Measurements from ENCODE around the gene IL17RC.

Gene IL17RC

DNA sequence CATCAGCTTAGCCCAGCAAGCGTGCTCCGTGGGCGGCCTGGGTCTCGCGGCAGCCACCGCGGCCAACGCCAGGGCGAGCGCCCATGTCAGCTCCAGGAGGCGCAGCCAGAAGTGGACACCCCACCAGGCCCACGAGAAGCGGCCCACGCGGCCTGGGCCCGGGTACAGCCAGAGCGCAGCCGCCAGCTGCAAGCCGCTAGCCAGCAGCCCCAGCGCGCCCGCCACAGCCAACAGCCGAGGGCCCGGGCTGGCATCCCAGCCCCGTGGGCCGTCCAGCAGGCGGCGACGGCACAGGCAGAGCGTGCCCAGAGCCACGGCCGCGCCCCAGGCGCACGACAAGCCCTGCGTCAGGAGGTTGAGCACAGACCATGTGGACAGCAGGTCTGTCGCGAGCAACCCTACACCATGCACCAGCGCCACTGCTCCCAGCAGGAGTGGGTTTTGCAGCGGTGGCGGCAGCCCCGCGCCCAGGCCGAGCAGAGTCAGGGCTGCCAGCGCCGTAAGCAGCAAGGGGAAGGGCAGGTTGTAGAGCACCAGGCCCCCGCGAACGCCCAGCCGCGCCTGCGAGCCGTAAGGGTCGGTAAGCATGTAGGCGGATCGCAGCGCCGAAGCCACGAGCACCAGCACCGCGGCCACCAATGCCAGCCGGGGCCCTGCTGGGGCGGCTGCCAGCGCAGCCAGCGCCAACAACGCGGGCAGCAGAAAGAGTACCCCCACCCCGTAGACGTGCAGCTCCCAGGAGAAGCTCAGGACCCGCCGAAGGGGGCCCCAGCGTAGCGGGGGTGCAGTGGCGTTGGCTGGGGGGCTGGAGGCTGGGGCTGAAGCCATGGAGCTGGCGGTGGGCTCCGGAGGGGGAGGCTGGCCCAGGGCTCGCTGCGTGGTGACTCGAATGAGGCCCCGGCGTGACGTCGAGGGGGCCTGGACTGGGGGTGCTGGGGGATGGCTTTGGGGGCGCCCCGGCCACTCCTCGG is 30.4 kb downstream of the IL17RC start:
- no peak for DNase-seq

DNA sequence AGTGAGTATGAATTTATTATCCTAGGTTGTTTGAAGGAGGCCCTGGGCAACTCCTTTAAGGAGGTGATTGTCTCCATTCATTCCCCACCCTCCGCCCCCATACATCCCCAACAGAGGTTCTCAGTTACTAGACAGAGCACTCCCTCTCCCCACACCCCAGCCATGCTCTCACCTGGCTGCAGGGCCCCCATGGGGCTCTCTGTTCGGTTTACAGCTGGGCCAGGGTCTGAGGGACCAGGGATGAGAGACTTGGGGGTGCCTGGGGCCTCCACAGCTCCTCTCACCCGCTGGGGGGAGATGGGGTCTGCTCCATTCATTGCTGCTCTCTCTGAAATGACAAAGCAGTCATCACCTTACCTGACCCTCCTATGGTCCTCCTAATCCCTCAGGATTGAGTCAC is 31.7 kb downstream of the IL17RC start:
- no peak for DNase-seq

DNA sequence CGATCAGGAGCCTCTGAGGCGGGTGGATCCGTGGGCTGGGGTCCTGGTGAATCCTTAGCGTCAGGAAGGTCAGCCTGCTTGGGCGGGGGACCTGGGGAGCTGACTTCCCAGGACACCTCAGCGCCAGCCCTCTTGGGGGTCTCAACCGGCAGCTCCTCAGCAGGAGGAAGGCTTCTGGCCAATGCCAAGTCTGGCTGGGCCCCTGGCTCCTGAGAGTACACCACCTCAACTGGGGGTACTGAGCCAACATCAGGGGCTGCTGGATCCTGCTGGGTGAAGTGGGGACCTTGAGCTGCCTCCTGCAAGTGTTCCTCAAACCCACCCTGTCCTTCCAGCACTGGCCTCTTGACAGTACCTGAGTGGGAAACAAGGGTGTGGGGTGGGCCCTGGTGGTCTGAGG is 32.2 kb downstream of the IL17RC start:
- no peak for DNase-seq

DNA sequence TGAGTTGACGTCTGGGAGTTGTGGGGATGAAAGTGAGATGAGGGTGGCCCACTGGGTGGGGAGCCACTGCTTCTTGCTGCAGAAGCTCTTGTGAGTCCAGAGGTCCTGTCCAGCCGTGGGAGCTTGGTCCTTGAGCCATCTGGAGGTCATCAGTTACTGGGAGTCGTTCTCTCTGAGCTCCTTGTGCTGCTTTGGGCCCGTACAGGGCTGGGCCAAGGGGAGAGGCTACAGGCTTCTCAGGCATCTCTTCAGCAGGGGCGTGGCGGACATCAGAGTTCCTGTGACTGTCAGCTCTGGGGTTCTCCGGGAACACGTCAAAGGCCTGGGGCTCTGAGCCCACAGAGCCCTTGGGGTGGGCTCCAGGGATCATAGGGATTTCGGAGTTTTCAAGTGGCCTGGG is 32.7 kb downstream of the IL17RC start:
- DNase-seq = no peak

DNA sequence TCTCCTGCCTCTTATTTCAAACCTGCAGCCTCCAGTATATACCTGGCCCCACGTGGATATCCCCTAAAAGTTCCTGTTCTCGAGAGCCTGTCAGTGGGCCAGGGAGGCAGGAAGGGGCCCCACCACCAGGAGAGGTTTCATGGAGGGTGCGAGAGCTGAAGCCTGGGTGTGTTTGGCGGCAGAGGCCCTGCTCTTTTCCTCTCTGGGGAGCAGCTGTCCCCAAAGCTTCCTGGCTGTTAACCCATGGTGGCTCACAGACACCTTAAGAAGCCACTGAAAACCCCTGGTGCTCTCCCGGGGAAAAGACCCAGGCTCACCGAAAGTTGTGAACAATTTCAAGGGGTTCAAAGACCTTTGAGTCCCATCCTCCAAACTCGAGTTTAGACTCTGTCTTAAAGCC is 34.2 kb downstream of the IL17RC start:
- no peak for DNase-seq

DNA sequence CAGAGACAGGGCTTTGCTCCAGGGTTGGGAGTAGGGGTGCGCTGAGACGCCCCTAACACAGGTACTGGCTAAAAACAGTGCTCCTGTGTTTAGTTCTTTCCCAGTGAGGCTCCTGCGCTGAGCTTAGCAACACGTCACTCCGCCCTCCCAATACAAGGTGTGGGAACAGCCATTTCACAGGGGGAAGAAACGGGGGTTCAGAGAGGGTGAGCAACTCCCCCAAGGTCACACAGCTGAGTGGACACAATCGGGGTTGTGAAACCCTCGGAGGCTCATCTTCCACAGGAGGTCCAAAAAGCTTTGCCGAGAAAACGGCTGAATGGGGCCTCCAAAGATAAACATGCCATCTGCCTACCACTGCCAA is 34.7 kb downstream of the IL17RC start:
- no peak for DNase-seq

DNA sequence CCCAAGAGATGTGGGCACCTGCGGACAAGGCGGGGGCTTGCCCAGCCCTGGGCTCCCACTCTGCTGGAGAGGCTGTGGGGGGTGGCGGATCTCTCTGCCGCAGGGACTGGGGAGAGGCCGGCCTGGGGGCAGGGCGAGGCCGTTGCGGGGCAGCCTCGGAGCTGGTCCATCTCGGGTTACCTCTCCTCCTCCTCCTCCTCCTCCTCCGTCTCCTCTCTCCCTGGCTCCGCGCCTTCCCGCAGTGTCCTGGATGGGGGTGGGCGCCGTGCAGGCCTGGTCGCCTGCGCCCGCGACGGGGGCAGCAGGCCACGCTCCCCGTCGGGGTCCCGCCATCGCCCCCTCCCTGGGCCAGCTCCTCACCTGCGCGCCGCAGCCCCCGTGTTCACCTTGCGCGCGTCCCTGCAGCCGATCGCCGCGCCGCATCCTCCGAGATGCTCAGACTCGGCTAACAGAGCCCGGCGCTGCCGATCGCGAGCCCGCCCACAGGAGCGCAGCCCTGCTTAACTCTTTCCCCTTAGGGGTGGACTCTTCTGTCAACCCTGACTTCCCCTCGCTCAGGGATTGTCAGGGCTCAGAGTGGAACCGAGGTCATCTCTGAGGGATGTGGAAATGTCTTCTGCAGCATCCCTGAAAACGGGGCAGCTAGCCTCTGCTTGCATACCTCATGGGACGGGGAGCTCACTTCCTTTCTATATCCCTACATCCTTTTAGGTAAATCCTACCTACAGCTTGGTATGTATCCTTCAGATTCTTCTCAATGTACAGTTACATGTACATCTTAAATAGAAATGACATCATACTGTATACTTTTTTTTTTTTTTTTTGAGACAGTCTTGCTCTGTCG is 35.3 kb downstream of the IL17RC start, which contains the start of gene PRRT3:
Gene PRRT3 (minus strand): TSS at position 447 of the 844 bp plus-strand sequence. CDS start 2,293 bp downstream, outside the sequence.
- peak; percentile 55 for DNase-seq

DNA sequence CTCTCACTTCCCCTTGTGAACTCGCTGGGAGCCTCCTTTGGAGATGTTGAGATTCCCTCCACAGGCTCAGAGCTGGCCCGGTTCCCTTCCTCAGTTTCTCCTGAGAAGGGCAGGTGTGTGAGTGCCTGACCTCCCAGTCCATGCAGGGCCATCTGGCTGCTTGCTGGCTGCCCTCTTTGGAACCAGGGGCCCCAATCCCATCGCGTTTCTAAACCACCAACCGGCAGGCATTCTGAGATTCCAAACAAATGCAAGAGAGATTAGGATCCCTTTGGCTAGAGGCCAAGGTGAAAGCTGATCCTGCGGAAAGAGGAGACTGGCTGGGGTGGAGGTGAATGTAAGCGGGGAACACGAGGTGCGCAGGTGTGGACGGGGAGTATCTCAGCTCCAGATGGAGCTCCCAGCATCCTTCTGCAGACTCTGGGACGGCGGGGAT is 38.2 kb downstream of the IL17RC start:
- DNase-seq = no peak

DNA sequence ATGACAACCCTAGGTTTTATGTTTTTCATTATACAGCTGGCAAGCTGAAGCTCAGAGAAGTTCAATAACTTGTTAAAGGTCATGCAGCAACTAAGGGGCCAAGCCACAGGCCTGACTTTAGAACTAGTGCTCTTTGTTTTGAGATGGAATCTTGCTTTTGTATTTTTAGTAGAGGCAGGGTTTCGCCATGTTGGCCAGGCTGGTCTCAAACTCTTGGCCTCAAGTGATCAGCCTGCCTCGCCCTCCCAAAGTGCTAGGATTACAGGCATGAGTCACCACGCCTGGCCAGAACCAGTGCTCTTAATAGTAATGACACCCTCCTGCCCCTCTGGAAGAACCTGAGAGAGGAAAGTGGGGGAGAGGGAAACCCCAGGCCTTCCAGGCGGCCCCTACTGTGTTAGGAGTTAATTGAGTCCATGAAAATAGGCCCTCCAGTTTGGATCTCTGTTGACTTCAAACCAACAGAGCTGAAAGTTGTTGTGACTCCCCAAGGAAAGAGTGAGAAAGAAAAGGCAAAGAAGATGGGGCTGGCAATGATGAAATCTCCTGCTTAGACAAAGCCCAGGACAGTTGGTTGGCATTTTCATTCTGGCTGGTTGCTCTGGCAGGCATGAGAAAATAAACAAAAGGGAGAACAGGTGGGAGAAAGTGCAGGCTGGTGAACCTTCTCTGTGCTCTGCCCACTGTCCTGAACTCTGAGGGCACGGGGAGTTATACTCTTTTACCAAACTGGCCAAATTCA is 38.9 kb downstream of the IL17RC start:
- DNase-seq = no peak

DNA sequence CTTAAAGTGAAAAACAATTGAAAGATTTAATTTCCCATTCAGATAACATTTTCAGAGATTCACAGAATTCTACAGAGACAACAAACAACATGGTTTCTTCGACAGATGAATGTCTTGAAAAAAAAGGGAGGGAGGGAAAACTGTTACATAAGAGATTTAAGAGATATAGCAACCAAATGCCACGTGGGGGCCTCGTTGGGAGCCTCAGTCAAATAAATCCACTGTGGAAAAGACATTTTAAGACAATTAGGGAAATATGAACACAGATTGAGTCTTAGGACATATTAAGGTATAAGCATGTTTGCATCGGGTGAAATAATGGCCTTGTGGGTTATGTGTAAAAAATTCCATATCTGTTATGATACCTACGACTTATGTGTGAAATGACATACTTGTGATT is 40.3 kb downstream of the IL17RC start:
- no peak for DNase-seq

DNA sequence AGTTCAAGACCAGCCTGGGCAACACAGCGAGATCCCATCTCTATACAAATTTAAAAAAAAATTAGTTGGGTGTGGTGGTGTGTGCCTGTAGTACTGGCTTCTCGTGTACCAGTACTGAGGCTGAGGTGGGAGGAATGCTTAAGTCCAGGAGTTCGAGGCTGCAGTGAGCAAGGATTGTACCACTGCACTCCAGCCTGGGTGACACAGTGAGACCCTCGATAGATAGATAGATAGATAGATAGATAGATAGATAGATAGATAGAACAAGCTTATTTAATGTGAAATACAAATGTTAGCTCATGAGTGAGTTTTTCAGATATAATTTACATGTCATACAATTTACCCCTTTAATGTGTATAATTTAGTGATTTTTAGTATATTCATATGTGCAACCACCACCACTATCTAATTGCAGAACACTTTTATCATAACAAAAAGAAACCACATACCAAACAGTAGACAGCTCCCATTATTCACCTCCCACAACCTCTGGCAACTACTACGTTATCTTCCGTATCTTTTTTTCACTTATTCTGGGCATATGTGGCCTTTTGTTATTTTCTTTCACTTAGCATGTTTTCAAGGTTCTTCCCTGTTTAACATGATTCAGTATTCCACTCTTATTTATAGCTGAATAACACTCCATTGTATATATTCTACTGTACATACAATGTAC is 48.4 kb downstream of the IL17RC start:
- no peak for DNase-seq

DNA sequence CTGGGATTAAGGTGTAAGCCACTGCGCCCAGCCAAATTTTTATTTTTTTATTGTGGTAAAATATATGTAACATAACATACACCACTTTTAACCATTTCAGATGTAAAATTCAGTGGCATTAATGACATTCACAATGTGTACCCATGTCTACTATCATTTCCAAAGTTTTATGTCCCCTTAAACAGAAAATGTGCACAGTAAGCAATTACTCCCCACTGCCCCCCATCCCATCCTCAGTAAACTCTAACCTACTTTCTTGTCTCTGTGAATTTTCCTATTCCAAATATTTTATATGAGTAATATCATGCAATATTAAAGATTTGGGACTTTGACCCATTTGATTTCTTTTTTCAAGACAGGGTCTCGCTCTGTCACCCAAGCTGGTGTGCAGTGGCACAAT is 49.9 kb downstream of the IL17RC start:
- no peak for DNase-seq

DNA sequence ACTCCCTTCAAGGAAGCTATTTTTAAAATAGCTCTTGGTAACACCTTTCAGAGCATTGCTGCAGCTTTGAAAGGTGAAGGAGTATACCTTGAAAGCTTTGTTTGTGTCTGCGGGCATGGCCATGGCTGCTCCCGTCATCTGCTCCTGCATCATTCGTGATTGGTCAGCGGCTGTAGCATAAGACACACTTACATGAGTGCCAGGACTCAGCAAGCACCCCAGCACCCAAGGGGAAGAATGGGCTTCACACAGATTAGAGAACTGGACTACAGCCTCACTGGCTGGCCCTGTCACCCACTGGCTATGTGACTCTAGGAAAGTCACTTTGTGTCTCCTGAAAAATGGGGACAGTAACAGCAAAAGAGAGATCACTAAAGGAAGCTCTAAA is 52.7 kb downstream of the IL17RC start:
- no peak for DNase-seq

DNA sequence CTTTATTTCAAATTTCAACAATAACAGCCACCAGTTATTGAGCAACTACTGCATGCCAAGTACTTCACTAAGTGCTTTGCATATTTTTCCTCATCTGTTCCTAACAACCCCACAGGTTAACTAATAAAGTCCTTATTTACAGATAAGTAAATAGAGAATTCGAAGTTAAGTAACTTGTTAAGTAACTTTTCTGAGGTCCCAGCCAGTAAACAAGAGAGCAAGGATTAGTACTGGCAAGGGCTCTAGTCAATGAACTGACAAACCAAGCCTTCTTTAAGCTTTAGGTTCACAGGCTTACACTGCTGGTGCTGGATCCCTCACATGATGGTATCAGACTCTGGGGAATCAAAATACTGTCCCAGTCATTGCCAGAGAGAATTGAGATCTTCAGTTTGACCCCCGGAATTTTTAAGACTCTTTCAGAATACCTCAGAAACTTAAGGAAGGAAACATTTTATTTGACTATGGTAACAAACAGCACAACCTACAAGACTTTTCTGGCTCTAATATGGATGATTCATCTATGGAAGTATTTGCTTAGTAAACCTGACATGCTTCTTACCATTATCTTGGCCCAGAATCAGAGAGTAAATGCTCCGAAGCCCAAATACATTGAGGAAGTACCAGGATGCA is 53.2 kb downstream of the IL17RC start:
- DNase-seq = no peak

DNA sequence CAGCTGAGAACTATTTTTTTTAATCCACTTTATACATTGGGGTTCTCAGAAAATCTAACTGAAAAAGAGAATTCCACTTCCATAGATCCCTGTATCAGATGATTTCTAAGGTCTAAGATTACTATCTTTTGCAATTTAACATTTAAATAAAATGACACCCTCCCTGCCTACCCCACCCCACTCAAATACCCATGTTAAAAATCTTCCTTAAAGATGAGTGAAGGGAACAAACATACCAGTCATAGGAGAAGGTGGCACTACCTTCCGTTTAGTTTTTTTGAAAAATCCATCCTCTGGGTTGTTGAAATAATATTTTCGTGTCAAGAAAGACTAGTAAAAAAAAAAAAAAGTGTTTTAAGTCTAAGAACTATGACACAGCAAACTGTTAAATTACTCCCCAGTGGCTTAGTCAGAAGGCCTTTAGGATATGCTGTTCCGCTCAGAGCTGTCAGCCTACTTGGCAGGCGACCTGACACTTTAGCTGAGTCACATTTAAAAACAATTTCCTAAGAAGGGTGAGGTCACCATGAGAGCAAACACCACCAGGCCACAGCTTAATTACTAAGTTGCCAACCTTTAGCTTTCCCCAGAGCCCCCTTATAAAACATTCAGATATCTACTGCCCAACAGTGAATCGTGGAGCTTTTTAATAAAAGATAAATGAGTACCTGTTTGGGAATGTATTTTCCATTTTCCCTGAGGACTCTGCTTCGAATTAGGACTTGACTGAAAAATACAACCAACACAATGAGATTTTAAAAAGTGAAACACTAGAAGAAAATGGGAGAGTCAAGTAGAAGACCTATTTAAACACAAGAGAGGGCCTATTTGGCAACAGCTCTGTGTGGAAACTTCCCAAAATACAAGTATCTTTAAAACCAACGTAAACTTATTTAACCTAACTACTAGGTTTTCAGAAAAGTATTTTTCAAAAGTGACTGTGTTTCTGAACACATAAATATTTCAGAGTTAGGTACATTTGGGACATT is 60.1 kb downstream of the IL17RC start:
- DNase-seq = peak; percentile 98

DNA sequence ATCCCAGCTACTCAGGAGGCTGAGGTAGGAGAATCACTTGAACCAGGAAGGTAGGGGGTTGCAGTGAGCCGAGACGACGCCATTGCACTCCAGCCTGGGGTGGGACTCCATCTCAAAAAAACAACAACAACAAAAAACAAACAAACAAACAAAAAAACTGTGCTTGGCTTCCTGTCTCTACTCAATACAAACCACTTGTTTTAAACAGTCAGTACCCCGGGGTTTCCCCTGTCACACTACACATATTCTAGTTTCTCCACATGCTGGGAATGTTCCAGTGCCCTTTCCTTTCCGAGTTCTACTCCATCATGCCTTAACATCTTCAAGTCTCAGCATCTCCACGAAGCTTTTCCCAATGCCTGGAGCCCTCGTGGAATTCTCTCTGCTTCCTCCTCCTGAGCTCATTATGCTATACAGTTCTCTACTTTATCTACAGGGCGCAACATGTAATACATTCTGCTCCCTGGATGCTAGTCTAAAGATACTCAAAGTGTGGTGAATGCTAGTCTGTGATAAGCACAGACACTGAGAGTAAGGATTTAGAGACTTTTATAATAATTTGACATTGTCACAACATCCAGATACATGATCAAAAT is 61.9 kb downstream of the IL17RC start:
- DNase-seq = no peak

DNA sequence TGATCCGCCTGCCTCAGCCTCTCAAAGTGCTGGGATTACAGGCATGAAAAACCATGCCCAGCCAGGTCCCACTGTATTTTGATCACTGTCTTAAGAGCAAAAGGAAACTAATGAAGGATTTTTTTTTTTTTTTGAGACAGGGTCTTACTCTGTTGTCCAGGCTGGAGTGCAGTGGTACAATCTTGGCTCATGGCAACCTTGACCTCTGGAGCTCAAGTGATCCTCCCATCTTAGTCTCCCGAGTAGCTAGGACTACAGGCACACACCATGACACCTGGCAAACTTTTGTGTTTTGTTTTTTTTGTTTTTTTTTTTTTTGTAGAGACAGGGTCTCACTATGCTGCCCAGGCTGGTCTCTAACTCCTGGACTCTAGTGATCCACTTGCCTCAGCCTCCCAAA is 63.4 kb downstream of the IL17RC start:
- no peak for DNase-seq
